Lower leg skin (tissue), 3 donors: ENCODE data around the gene CLHC1.

Experiments
- POLR2A ChIP-seq, 2 donors: fragments of 450-650 bp; IDR thresholded peaks; one replicate each; pipeline ENCODE4 v1.6.1; 2016 to 2017; ENCODE audit warnings: antibody characterized with exemption in 2 of 2, mild to moderate bottlenecking in 1 of 2, moderate library complexity in 1 of 2
- TF ChIP-seq, protein P1 (sequence below), 3 donors: fragments of 450-650 bp; IDR thresholded peaks; one replicate each; pipeline ENCODE4 v1.5.1; 2016; ENCODE audit warnings: antibody characterized with exemption in 3 of 3, mild to moderate bottlenecking in 3 of 3, moderate library complexity in 2 of 3

DNA sequence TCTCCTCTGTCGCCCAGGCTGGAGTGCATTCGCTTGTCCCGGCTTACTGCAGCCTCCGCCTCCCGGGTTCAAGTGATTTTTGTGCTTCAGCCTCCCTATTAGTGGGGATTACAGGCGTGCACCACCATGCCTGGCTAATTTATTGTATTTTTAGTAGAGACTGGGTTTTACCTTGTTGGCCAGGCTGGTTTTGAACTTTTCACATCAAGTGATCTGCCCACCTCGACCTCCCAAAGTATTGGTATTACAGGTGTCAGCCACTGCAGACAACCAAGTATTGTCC, 1.5 kb upstream of the CLHC1 start:
- TF ChIP-seq, protein P1, sequence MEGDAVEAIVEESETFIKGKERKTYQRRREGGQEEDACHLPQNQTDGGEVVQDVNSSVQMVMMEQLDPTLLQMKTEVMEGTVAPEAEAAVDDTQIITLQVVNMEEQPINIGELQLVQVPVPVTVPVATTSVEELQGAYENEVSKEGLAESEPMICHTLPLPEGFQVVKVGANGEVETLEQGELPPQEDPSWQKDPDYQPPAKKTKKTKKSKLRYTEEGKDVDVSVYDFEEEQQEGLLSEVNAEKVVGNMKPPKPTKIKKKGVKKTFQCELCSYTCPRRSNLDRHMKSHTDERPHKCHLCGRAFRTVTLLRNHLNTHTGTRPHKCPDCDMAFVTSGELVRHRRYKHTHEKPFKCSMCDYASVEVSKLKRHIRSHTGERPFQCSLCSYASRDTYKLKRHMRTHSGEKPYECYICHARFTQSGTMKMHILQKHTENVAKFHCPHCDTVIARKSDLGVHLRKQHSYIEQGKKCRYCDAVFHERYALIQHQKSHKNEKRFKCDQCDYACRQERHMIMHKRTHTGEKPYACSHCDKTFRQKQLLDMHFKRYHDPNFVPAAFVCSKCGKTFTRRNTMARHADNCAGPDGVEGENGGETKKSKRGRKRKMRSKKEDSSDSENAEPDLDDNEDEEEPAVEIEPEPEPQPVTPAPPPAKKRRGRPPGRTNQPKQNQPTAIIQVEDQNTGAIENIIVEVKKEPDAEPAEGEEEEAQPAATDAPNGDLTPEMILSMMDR (IDR thresholded peaks at IDR 0.05): no peak
- TF ChIP-seq POLR2A (IDR thresholded peaks at IDR 0.05): no peak
